Measurements from ENCODE around the gene WSB1.

WSB1 gene

GRCh38 chr17:27315322-27315721 lies 21.4 kb downstream of the WSB1 start (continued):
- TF ChIP-seq ZBTB1 (tag by site-specific recombination; IDR thresholded peaks at IDR 0.05) = no peak
- peak; percentile 83; the same call in 1 of the 2 replicates for TF ChIP-seq ZNF24 (tag by site-specific recombination; IDR thresholded peaks at IDR 0.05)
- no peak for TF ChIP-seq ZFHX2 (tag by site-specific recombination; conservative IDR thresholded peaks at IDR 0.05)
- TF ChIP-seq ZNF677 (tag by site-specific recombination; IDR thresholded peaks at IDR 0.05) = no peak
- peak; percentile 85 for TF ChIP-seq BCL11B (tag by site-specific recombination; IDR thresholded peaks at IDR 0.05; ENCODE audit: low read depth)
- TF ChIP-seq ZNF10 (tag by site-specific recombination; IDR thresholded peaks at IDR 0.05) = peak; percentile 98
- no peak for TF ChIP-seq TCF7L2 (IDR thresholded peaks at IDR 0.05; ENCODE audit: borderline replicate concordance, low read depth, low read length)
- 0 out of 2 replicates have a peak, but pooled peaks have one; percentile 7 for TF ChIP-seq ZBTB7A (tag by site-specific recombination; IDR thresholded peaks at IDR 0.05; ENCODE audit: low read depth)
- TF ChIP-seq ZNF138 (tag by site-specific recombination; IDR thresholded peaks at IDR 0.05; ENCODE audit: borderline replicate concordance) = no peak
- TF ChIP-seq ZBTB8A (tag by site-specific recombination; IDR thresholded peaks at IDR 0.05) = peak; percentile 63
- no peak for TF ChIP-seq ZNF776 (tag by site-specific recombination; IDR thresholded peaks at IDR 0.05; ENCODE audit: borderline replicate concordance)
- TF ChIP-seq ZFP69B (tag by site-specific recombination; IDR thresholded peaks at IDR 0.05) = 0 out of 2 replicates have a peak, but pooled peaks have one; percentile 33
- TF ChIP-seq ZBTB44 (tag by site-specific recombination; IDR thresholded peaks at IDR 0.05) = peak; percentile 100
- TF ChIP-seq ZNF600 (tag by site-specific recombination; IDR thresholded peaks at IDR 0.05) = peak; percentile 81
- TF ChIP-seq FEZF1 (tag by site-specific recombination; IDR thresholded peaks at IDR 0.05) = peak; percentile 86
- TF ChIP-seq ZBTB17 (tag by site-specific recombination; IDR thresholded peaks at IDR 0.05) = peak; percentile 80
- TF ChIP-seq ZNF843 (tag by site-specific recombination; IDR thresholded peaks at IDR 0.05) = peak; percentile 90
- TF ChIP-seq ZNF830 (tag by site-specific recombination; IDR thresholded peaks at IDR 0.05; ENCODE audit: low read depth) = no peak
- TF ChIP-seq PRDM6 (tag by site-specific recombination; IDR thresholded peaks at IDR 0.05) = peak; percentile 94
- TF ChIP-seq ZNF324 (tag by site-specific recombination; IDR thresholded peaks at IDR 0.05) = 0 out of 2 replicates have a peak, but pooled peaks have one; percentile 18
- TF ChIP-seq ZNF341 (tag by site-specific recombination; IDR thresholded peaks at IDR 0.05; ENCODE audit: low read depth) = peak; percentile 53; the same call in 1 of the 2 replicates
- TF ChIP-seq ZNF335 (tag by site-specific recombination; conservative IDR thresholded peaks at IDR 0.05) = 0 out of 2 replicates have a peak, but pooled peaks have one; percentile 15
- TF ChIP-seq SP7 (tag by site-specific recombination; IDR thresholded peaks at IDR 0.05) = peak; percentile 93
- TF ChIP-seq ZXDB (tag by site-specific recombination; IDR thresholded peaks at IDR 0.05) = peak; percentile 37; the same call in 1 of the 2 replicates
- TF ChIP-seq ZBTB26 (tag by site-specific recombination; optimal IDR thresholded peaks at IDR 0.05) = no peak
- TF ChIP-seq ZNF623 (tag by site-specific recombination; IDR thresholded peaks at IDR 0.05) = no peak
- TF ChIP-seq BCL11A (tag by site-specific recombination; IDR thresholded peaks at IDR 0.05; ENCODE audit: low read depth) = peak; percentile 74
- peak; percentile 56; the same call in 1 of the 2 replicates for TF ChIP-seq IKZF3 (tag by site-specific recombination; IDR thresholded peaks at IDR 0.05)
- TF ChIP-seq ZSCAN30 (tag by site-specific recombination; IDR thresholded peaks at IDR 0.05) = peak; percentile 75
- no peak for TF ChIP-seq ZNF391 (tag by site-specific recombination; IDR thresholded peaks at IDR 0.05; ENCODE audit: borderline replicate concordance, low read depth)
- peak; percentile 80 for TF ChIP-seq PRDM10 (tag by site-specific recombination; IDR thresholded peaks at IDR 0.05)
- peak; percentile 56 for TF ChIP-seq KLF8 (tag by site-specific recombination; IDR thresholded peaks at IDR 0.05)
- TF ChIP-seq ZNF211 (tag by site-specific recombination; IDR thresholded peaks at IDR 0.05; ENCODE audit: low read depth) = no peak

All from HEK293 (cell line).